ENCODE measurements around the gene PHACTR3.

DNA sequence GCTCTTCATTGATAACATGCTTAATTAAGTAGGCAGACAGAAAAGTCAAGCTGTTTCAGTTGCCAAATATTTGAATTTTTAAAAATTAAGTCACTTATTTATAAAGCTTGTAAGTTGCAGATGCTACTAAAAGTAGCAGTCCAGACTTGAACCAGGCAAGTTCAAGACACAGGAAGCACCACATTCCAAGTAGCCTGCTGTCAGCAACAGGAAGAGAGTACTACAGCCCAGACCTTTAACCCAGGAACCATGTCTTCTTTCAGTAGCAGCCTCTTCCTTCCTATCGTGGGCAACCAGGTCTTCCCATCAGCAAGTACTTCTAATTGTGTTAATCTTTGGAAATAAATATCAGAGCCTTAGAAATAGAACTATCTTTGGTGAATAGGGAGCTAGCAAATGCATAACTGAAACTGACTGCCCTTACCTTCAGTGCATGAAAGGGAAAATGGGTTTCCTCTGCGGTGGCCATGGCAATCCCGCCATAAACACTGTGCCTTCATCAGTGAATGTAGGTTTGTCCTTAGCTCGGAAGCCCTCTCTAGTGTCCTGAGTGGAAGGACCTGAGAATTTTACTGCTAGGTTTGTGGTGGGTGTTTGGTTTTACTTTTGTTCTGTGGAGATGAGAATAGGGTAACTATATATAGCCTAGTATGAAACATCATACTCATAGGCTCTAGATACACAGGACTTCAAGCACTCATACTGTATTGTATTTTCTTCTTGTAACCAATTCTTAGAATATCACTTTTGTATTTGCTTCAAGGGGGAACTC, 233.5 kb downstream of the PHACTR3 start:
- TF ChIP-seq, protein P1, sequence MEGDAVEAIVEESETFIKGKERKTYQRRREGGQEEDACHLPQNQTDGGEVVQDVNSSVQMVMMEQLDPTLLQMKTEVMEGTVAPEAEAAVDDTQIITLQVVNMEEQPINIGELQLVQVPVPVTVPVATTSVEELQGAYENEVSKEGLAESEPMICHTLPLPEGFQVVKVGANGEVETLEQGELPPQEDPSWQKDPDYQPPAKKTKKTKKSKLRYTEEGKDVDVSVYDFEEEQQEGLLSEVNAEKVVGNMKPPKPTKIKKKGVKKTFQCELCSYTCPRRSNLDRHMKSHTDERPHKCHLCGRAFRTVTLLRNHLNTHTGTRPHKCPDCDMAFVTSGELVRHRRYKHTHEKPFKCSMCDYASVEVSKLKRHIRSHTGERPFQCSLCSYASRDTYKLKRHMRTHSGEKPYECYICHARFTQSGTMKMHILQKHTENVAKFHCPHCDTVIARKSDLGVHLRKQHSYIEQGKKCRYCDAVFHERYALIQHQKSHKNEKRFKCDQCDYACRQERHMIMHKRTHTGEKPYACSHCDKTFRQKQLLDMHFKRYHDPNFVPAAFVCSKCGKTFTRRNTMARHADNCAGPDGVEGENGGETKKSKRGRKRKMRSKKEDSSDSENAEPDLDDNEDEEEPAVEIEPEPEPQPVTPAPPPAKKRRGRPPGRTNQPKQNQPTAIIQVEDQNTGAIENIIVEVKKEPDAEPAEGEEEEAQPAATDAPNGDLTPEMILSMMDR (IDR thresholded peaks at IDR 0.05; ENCODE audit: insufficient read depth, low read depth, low read length), result no peak
- TF ChIP-seq EZH2 (IDR thresholded peaks at IDR 0.05; ENCODE audit: insufficient read depth, low read length), result no peak

Measured in astrocyte (in vitro differentiated cells and primary cell).